GM12874 (cell line): ENCODE data around the gene DHRS11.

Experiments
- CTCF ChIP-seq: IDR thresholded peaks from 2 replicates; pipeline ENCODE4 v1.5.1; 2011; ENCODE audit warnings: low read depth, mild to moderate bottlenecking, control low read depth, low read length, moderate library complexity; ENCODE audit not compliant: insufficient read depth

The DHRS11 gene

DNA sequence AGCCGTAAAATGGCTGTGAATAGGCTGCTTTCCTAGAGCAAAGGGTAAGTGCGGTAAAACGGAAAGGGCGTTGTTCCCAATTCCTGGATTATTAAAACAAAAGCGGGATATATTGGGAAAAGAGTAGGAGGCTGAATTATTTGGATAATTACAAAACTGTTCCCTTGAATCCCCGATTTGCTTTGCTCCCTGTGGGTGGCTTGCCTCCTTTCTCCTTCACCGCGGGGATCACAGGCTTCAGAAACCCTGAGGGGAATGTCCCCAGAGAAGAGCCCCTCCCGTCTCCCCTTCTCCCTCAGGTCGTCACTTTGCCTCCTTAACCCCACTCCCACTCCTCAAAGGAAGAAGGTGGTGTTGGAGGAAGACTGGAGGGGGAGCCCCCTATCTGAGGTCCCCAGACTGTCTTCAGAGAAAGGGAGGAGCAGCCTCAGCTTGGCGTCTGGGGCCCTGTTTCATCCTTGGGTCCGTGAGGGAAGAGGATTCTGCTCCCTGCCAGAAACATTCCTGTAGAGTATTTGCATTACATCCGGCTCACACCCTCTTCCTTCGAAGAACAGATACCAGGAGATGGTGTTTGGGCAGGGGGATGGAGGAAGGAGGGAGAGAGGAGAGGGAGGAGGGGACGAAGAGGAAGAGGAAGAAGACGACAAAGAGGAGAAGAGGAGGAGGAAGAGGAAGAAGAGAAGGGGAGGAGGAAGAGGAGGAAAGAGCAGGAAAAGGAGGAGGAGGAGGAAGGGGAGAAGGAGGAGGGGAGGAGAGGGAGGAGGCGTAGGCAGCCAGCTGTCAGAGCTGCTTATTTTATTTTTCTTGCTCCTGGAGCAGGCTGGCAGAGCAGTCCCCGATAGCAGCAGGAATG, 41.5 kb downstream of the DHRS11 start:
- no peak for TF ChIP-seq CTCF

DNA sequence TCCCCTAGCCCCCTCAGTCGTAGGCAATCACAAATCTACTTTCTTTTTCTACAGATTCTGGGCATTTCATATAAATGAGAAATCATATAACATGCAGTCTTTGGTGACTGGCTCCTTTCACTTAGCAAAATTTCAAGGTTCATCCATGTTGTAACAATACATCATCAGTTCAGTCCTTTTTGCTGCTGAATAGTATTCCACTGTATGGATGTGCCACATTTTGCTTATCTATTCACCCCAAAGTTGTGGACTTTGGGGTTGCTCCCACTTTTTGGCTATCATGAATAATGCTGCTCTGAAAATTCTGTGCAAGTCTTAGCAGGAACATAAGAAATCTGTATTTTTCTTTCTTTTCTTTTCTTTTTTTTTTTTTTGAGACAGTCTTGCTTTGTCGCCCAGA, 48.7 kb downstream of the DHRS11 start:
- no peak for TF ChIP-seq CTCF

DNA sequence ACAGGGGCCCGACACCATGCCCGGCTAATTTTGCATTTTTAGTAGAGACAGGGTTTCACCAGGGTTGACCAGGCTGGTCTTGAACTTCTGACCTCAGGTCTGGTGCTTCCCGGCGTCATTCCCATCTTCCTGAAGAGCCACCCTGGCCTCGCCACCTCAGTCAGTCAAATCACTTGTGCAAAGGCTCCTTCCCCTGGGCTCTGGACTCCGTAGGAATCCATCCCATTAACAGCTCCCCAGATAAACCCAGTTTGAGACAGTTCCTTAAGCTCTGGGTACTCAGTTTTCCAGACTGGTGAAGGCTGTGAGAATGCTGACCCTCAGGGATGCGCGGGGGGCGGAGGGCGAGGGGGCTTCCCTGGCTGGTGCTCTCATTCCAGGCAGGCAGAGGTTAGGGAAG, 49.2 kb downstream of the DHRS11 start:
- TF ChIP-seq CTCF = no peak

GRCh38 chr17:36641331-36641876, 49.7 kb downstream of the DHRS11 start:
- TF ChIP-seq CTCF = no peak

DNA sequence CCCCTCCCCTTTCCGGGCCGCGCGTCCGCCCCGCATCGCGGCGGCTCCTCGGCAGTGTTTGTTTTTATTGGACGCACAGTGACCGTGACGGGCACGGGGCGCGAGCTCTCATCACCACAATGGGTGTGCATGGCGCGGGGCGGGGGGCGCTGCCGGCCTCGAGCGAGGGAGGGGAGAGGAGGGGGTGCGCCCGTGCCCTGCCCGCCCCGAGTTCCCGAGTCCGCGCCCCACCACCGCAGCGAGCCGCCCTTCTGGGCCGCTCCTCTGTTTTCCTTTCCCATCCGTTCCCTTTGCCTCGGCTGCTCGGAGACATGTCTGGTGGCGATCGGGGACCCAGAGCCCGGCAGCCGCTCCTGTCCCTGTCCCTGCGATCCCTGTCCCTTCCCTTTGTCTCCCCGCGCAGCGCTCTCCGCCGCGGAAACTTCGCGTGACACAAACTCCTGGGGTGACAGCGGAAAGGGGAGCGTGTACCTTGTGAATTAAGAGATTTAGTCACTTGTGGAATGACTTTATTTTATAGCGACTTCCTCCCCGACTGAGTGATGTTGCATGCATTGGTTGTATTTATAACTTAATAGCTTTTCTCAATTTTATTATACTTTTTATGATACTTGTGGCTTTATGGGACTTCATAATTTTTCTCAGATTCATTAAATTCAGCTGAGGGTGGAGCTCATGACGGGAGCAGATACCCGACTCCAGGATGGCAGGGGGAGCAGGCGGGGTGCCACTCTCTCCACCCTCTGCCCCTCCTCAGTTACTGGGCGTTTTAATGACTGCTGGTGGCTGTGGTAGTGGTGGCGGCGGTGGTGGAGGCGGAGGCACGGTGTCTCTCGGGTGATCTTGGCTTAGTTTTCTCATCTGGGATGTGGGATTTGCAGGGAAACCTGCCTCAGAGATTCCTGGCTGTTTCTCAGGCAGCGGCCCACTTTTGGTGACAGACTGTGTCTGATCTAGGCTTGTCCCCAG, 50.5 kb downstream of the DHRS11 start:
- no peak for TF ChIP-seq CTCF

- TF ChIP-seq CTCF = no peak
Observed at GRCh38 chr17:36643086-36643685, 51.5 kb downstream of the DHRS11 start.

- TF ChIP-seq CTCF = no peak
Observed at GRCh38 chr17:36645422-36645821, 53.7 kb downstream of the DHRS11 start.
